ENCODE results near the gene COX5B.
"Not testable (repeated sequence)": the region's sequence is repeated elsewhere in the genome, so short reads cannot be mapped to it uniquely, and the experiment has no call there.

Gene COX5B

GRCh38 chr2:97675430-97676113 lies 29.7 kb downstream of the COX5B start:
- no peak for DNase-seq

- DNase-seq, result no peak
These were observed 30.8 kb downstream of the COX5B start for GRCh38 chr2:97676620-97677019.

- DNase-seq, result no peak
These were observed 31.6 kb downstream of the COX5B start for GRCh38 chr2:97677480-97677879.

- DNase-seq, result peak; percentile 61
These were observed 32.4 kb downstream of the COX5B start for GRCh38 chr2:97678298-97678697.

GRCh38 chr2:97687235-97687634 lies 41.4 kb downstream of the COX5B start:
- DNase-seq, result not testable (repeated sequence)

- DNase-seq, result no peak
These were observed 42.4 kb downstream of the COX5B start for GRCh38 chr2:97688062-97688827.

GRCh38 chr2:97691166-97691565 lies 45.3 kb downstream of the COX5B start:
- no peak for DNase-seq

- DNase-seq, result no peak
These were observed 47.6 kb downstream of the COX5B start for GRCh38 chr2:97693476-97693875.

- DNase-seq, result no peak
These were observed 49.9 kb downstream of the COX5B start for GRCh38 chr2:97695744-97696143.

- DNase-seq, result peak; percentile 94
These were observed 51.7 kb downstream of the COX5B start for GRCh38 chr2:97697252-97698235.
